B cell (primary cell): ENCODE data around the gene ATXN2. TPM values are rescaled to one million over a fixed set of nuclear protein-coding genes. Genes with fewer than 3 reads are reported as not detected.
A peak's percentile ranks its signal among the peaks of the same experiment; 100 is the strongest.

Source experiments
- ATAC-seq: fragments of 200-7000 bp; cut with Tn5 transposase; one replicate; pipeline ENCODE4 v1.10.0; 2021; ENCODE audit warnings: low read depth, mild to moderate bottlenecking, moderate number of reproducible peaks, moderate library complexity
- CTCF ChIA-PET: fragments of 350-600 bp; sonication (Branson Sonifier 250); formaldehyde crosslinking; loops from one replicate; lab custom pipeline; 2021; ENCODE audit warnings: antibody characterized with exemption, inconsistent platforms; lab: Charles Lee
- POLR2A ChIA-PET: fragments of 350-600 bp; sonication (Branson Sonifier 250); formaldehyde crosslinking; loops from one replicate; lab custom pipeline; 2021; ENCODE audit warnings: antibody characterized with exemption; lab: Charles Lee
- DNase-seq: peaks from one replicate; pipeline ENCODE4 v3.0.0; 2013
- H2AFZ ChIP-seq: 2 replicates; pipeline ENCODE4 v1.6.1; 2012; ENCODE audit warnings: mild to moderate bottlenecking, low read depth, low read length; ENCODE audit not compliant: insufficient read depth, poor library complexity, severe bottlenecking
- H3K27ac ChIP-seq, 2 donors: 1 replicate in 1 of 2; 2 replicates in 1 of 2; pipeline ENCODE4 v1.5.1; 2012 to 2013; ENCODE audit warnings: low read length in 2 of 2, mild to moderate bottlenecking in 2 of 2, moderate library complexity in 1 of 2
- H3K27me3 ChIP-seq, 4 experiments: fragments of 200-600 bp in 1 of 4; sonication (generic) in 1 of 4; replicated peaks in 1 of 4; 1 replicate in 2 of 4; 2 replicates in 2 of 4; pipeline versions ENCODE4 v1.6.1 to v1.7.0; 2013 to 2016; ENCODE audit warnings: low read length in 3 of 4, mild to moderate bottlenecking in 2 of 4, mixed read lengths in 1 of 4, moderate library complexity in 1 of 4; ENCODE audit not compliant: insufficient read depth in 4 of 4, control insufficient read depth in 3 of 4; ENCODE audit errors: control extremely low read depth in 1 of 4
- H3K36me3 ChIP-seq, 2 experiments: replicated peaks in 1 of 2; 1 replicate in 1 of 2; 2 replicates in 1 of 2; pipeline versions ENCODE4 v1.6.1 to v1.7.1; 2013; ENCODE audit warnings: low read length in 1 of 2; ENCODE audit not compliant: insufficient read depth in 2 of 2, control insufficient read depth in 1 of 2; ENCODE audit errors: control extremely low read depth in 1 of 2, extremely low read depth in 1 of 2
- H3K4me1 ChIP-seq, 2 donors: fragments of 200-600 bp in 1 of 2; sonication (generic) in 1 of 2; 1 replicate in 1 of 2; 2 replicates in 1 of 2; pipeline versions ENCODE4 v1.5.1 to v1.6.1; 2013 to 2017; ENCODE audit warnings: low read length in 2 of 2; ENCODE audit not compliant: control insufficient read depth in 2 of 2, insufficient read depth in 2 of 2
- H3K4me2 ChIP-seq: replicated peaks from 2 replicates; pipeline ENCODE3; 2012; ENCODE audit warnings: mild to moderate bottlenecking, low read depth, low read length; ENCODE audit not compliant: poor library complexity, severe bottlenecking
- H3K4me3 ChIP-seq, 5 experiments: fragments of 200-600 bp in 1 of 5; sonication (generic) in 1 of 5; 1 replicate in 3 of 5; 2 replicates in 2 of 5; pipeline versions ENCODE4 v1.5.1 to v1.7.0; 2011 to 2016; ENCODE audit warnings: low read length in 4 of 5, mild to moderate bottlenecking in 4 of 5, low read depth in 2 of 5, control low read depth in 1 of 5, moderate library complexity in 1 of 5; ENCODE audit not compliant: insufficient read depth in 1 of 5; ENCODE audit errors: control extremely low read depth in 1 of 5, extremely low read depth in 1 of 5
- H3K79me2 ChIP-seq: fragments of 200-600 bp; sonication (generic); one replicate; pipeline ENCODE4 v1.6.0; 2016; ENCODE audit warnings: low read length; ENCODE audit not compliant: control insufficient read depth, insufficient read depth
- H3K9ac ChIP-seq: fragments of 200-600 bp; sonication (generic); 2 replicates; pipeline ENCODE4 v1.6.1; 2017; ENCODE audit warnings: mild to moderate bottlenecking, low read length, moderate library complexity
- H3K9me3 ChIP-seq, 3 donors: one replicate each; pipeline versions ENCODE4 v1.6.1 to v1.7.1; 2013; ENCODE audit warnings: low read length in 2 of 3; ENCODE audit not compliant: control insufficient read depth in 2 of 3, insufficient read depth in 1 of 3; ENCODE audit errors: control extremely low read depth in 1 of 3
- H4K20me1 ChIP-seq: 2 replicates; pipeline ENCODE4 v1.6.0; 2012; ENCODE audit warnings: mild to moderate bottlenecking, low read length; ENCODE audit not compliant: insufficient read depth, control insufficient read depth, poor library complexity, severe bottlenecking
- H3K27ac Mint-ChIP-seq: one replicate; pipeline ENCODE4 v1.8.0; 2021; ENCODE audit warnings: mixed read lengths
- H3K27me3 Mint-ChIP-seq: one replicate; pipeline ENCODE4 v1.8.0; 2021; ENCODE audit warnings: mixed read lengths
- H3K4me1 Mint-ChIP-seq: one replicate; pipeline ENCODE4 v1.8.0; 2021; ENCODE audit warnings: mixed read lengths
- H3K4me3 Mint-ChIP-seq: one replicate; pipeline ENCODE4 v1.8.0; 2021; ENCODE audit warnings: mixed read lengths
- H3K9me3 Mint-ChIP-seq: one replicate; pipeline ENCODE4 v1.8.0; 2022; ENCODE audit warnings: mixed read lengths; ENCODE audit not compliant: insufficient read depth
- CTCF ChIP-seq: fragments of 200-600 bp; IDR thresholded peaks from one replicate; pipeline ENCODE4 v1.8.0; 2022; ENCODE audit warnings: antibody characterized with exemption, mild to moderate bottlenecking
- EZH2 ChIP-seq: IDR thresholded peaks from 2 replicates; pipeline ENCODE4 v1.6.1; 2012; ENCODE audit warnings: borderline replicate concordance, low read depth, mild to moderate bottlenecking, moderate library complexity, low read length; ENCODE audit not compliant: insufficient read depth, poor library complexity, severe bottlenecking
- WGBS: methylation state at CpG from one replicate; pipeline ENCODE4 v1.1.5; 2013; ENCODE audit warnings: missing lambda C conversion rate; ENCODE audit not compliant: insufficient coverage; 5-methylcytosine and 5-hydroxymethylcytosine counted together
- intact Hi-C: fragments of 100-400 bp; cut with micrococcal nuclease; formaldehyde crosslinking; loops from one replicate; pipeline ENCODE4 v1.10.0; 2022
- polyA plus RNA-seq: library from polyadenylated mRNA; depleted of rRNA; stranded (reverse); fragments of >200 nt; gene quantifications from 2 replicates; pipeline ENCODE4 v1.2.3, GENCODE V29; 2012
- total RNA-seq, 2 donors: library from RNA; stranded (reverse); fragments of 120-200 nt in 1 of 2; gene quantifications; 1 replicate in 1 of 2; 2 replicates in 1 of 2; pipeline versions ENCODE4 v1.2.3 to v1.2.4, GENCODE V29; 2013 to 2022

The ATXN2 gene
- total and polyA plus RNA-seq, 2 donors (not counting 1 experiment from before 2014, with no cell fraction given): 28.2 to 83.8 TPM

GRCh38 chr12:111429828-111430432, 169.2 kb downstream of the ATXN2 start:
- Histone ChIP-seq H3K9ac (peak overlapping the region; percentile 53), H3K4me1 (peaks cover 74 to 98% of the 10 kb centered on the region in 2 donors), H3K79me2 (peaks cover 73% of the 10 kb centered on the region), H3K4me2 (peak overlapping the region; percentile 81), H2AFZ (peak overlapping the region; percentile 31), H4K20me1 (peaks cover 6% of the 10 kb centered on the region), H3K9me3 (no peaks in the 10 kb centered on the region), H3K27me3 (no peaks in the 10 kb centered on the region), H3K4me3 (peak overlapping the region in 4 of 5 experiments; percentile 14 to 50 (median 34)), H3K27ac (peak overlapping the region; percentile 78 to 84), H3K36me3 (no peaks in the 10 kb centered on the region)
- H3K27me3 Mint-ChIP-seq: no peaks in the 10 kb centered on the region
- intact Hi-C loops: loop anchor here (1.0 to 10.0 kb wide), 3 partner anchors 15 to 1775 kb away; no protein-coding TSS in a partner anchor
- TF ChIP-seq CTCF (no peak), EZH2 (no peak)
- peak overlapping the region; percentile 87 for H3K4me3 Mint-ChIP-seq
- CTCF ChIA-PET: interaction anchor here (2.4 to 42.0 kb wide), 3 partner anchors 13 to 27 kb away, joined by 16 to 1472 read pairs (median 17); partner anchors contain the start of gene SH2B3
- WGBS: 5% methylated on average over 20 of the region's 21 CpGs
- peaks cover 88% of the 10 kb centered on the region for H3K4me1 Mint-ChIP-seq
- POLR2A ChIA-PET: interaction anchor here (1.4 to 2.3 kb wide), 3 partner anchors 16 to 26 kb away, joined by 4 to 13 read pairs (median 4); no protein-coding TSS in a partner anchor
- no peak for ATAC-seq
- no peaks in the 10 kb centered on the region for H3K9me3 Mint-ChIP-seq
- DNase-seq: peak; percentile 65
- peak overlapping the region; percentile 92 for H3K27ac Mint-ChIP-seq

- H3K27me3 Mint-ChIP-seq: no peaks in the 10 kb centered on the region
- peaks cover 63 to 91% of the 10 kb centered on the region in 2 donors for H3K4me1 ChIP-seq
- 0% methylated on average over 4 of the region's 21 CpGs for WGBS
- H3K27ac Mint-ChIP-seq: peak overlapping the region; percentile 90
- peak overlapping the region; percentile 81 for H3K4me2 ChIP-seq
- peak; percentile 58 for DNase-seq
- peak overlapping the region; percentile 78 for H3K4me3 Mint-ChIP-seq
- H2AFZ ChIP-seq: peak overlapping the region; percentile 27
- H3K36me3 ChIP-seq: peaks cover 0 to 3% of the 10 kb centered on the region in 2 experiments
- H3K79me2 ChIP-seq: peaks cover 73% of the 10 kb centered on the region
- no peaks in the 10 kb centered on the region for H3K27me3 ChIP-seq
- no peaks in the 10 kb centered on the region for H3K9me3 ChIP-seq
- H3K9me3 Mint-ChIP-seq: no peaks in the 10 kb centered on the region
- ChIA-PET POLR2A (no interaction called here), CTCF (interaction anchor here (0.6 to 42.0 kb wide), 4 partner anchors 15 to 26 kb away, joined by 3 to 1472 read pairs (median 12); partner anchors contain the start of gene SH2B3)
- H4K20me1 ChIP-seq: peaks cover 16% of the 10 kb centered on the region
- no peak overlapping the region for H3K9ac ChIP-seq
- peak overlapping the region; percentile 78 to 84 for H3K27ac ChIP-seq
- intact Hi-C loops: no loop called here
- peaks cover 82% of the 10 kb centered on the region for H3K4me1 Mint-ChIP-seq
- no peak for TF ChIP-seq CTCF
- ATAC-seq: no peak
- peak overlapping the region in 1 of 5 experiments; percentile 50 for H3K4me3 ChIP-seq
Measured at GRCh38 chr12:111428728-111429175, 170.4 kb downstream of the ATXN2 start.
